Measurements from ENCODE around the gene IPCEF1. TPM values are rescaled to one million over a fixed set of nuclear protein-coding genes. Genes with fewer than 3 reads are reported as not detected.

The IPCEF1 gene
- total RNA-seq, 1 experiment from 2014 or later: 0.28 TPM

DNA sequence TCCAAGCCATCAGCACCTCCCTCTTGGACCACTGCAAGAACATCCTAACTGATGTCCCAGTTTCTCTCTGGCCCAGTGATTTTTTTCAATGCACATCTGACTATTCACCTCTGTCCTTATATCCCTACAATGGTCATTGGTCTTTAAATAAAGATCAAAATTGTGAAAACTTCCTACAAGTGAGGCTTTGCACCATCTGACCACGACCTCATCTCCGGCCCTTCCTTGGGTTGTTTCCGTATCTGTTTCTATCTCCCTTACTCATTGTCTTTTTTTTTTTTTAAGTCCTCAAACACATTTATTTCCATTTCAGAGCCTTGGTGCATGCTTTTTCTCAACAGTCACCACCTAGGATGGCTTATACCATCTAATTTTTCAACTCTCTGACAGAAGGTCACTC is 88.1 kb downstream of the IPCEF1 start:
- Histone ChIP-seq H3K4me1 (ENCODE audit: control insufficient read depth, insufficient read depth, low read length) (no peaks in the 10 kb centered on the region), H3K27ac (ENCODE audit: low read length) (no peak overlapping the region), H3K9me3 (ENCODE audit: control insufficient read depth, insufficient read depth, low read depth, low read length) (no peaks in the 10 kb centered on the region), H3K27me3 (ENCODE audit: control insufficient read depth, insufficient read depth, low read length) (no peaks in the 10 kb centered on the region), H3K36me3 (ENCODE audit: control insufficient read depth, insufficient read depth, low read length) (no peaks in the 10 kb centered on the region), H3K4me3 (ENCODE audit: low read depth in 2 of 2, low read length in 2 of 2) (no peak overlapping the region)
- no peak for TF ChIP-seq POLR2AphosphoS5 (IDR thresholded peaks at IDR 0.05; ENCODE audit: low read depth, low read length)
- TF ChIP-seq TCF7L2 (IDR thresholded peaks at IDR 0.05; ENCODE audit: low read depth, low read length): no peak
- TF ChIP-seq, protein P1, sequence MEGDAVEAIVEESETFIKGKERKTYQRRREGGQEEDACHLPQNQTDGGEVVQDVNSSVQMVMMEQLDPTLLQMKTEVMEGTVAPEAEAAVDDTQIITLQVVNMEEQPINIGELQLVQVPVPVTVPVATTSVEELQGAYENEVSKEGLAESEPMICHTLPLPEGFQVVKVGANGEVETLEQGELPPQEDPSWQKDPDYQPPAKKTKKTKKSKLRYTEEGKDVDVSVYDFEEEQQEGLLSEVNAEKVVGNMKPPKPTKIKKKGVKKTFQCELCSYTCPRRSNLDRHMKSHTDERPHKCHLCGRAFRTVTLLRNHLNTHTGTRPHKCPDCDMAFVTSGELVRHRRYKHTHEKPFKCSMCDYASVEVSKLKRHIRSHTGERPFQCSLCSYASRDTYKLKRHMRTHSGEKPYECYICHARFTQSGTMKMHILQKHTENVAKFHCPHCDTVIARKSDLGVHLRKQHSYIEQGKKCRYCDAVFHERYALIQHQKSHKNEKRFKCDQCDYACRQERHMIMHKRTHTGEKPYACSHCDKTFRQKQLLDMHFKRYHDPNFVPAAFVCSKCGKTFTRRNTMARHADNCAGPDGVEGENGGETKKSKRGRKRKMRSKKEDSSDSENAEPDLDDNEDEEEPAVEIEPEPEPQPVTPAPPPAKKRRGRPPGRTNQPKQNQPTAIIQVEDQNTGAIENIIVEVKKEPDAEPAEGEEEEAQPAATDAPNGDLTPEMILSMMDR (IDR thresholded peaks at IDR 0.05): no peak
- ChIA-PET CTCF (no interaction called here), POLR2A (no interaction called here)
- no peak for DNase-seq (ENCODE audit: low read depth, low spot score)
- in situ Hi-C loops (cut with HindIII; ENCODE audit: low pct_unique_long_range_greater_than_20kb, low sequenced_read_pairs) (no loop called here), intact Hi-C loops (cut with micrococcal nuclease; ENCODE audit: unreplicated experiment) (no loop called here)
- no TSS peak for BruUV-seq (replicated peaks)
- no peak for ATAC-seq

DNA sequence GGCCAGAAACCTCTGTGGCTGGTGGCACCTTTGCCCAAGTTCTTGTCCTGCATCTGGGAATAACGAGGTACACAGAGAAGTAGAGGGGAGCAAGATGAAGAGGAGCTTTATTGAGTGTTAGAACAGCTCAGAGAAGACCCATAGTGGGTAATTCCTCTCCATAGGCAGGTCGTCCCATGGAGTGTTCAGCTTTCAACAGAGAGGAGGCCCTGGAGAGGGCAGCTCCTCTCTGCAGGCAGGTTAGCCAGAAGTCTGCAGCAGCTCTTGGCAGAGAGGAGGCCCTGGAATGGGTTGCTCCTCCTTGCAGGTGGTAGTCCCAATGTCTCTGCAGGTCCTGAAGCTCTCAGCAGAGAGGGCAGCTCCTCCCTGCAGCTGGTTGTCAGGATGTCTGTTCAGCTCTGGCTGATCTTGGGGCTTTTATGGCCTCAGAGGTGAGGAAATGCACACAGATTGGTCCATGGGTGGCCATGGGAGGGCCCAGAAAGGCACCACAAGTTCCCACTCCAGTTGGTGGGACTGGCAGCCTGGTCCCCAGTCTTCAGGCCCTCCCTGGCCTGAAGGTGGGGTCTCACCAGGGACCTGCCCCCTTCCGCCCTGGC is 89.0 kb downstream of the IPCEF1 start:
- BruUV-seq (replicated peaks): no TSS peak
- Histone ChIP-seq H3K36me3 (ENCODE audit: control insufficient read depth, insufficient read depth, low read length) (no peaks in the 10 kb centered on the region), H3K4me3 (ENCODE audit: low read depth in 2 of 2, low read length in 2 of 2) (no peak overlapping the region), H3K27me3 (ENCODE audit: control insufficient read depth, insufficient read depth, low read length) (no peaks in the 10 kb centered on the region), H3K4me1 (ENCODE audit: control insufficient read depth, insufficient read depth, low read length) (no peaks in the 10 kb centered on the region), H3K9me3 (ENCODE audit: control insufficient read depth, insufficient read depth, low read depth, low read length) (no peaks in the 10 kb centered on the region), H3K27ac (ENCODE audit: low read length) (no peak overlapping the region)
- POLR2A ChIA-PET: no interaction called here
- intact Hi-C loops (cut with micrococcal nuclease; ENCODE audit: unreplicated experiment): no loop called here
- CTCF ChIA-PET: no interaction called here
- no peak for DNase-seq (ENCODE audit: low read depth, low spot score)
- no peak for ATAC-seq
- TF ChIP-seq, protein P2, sequence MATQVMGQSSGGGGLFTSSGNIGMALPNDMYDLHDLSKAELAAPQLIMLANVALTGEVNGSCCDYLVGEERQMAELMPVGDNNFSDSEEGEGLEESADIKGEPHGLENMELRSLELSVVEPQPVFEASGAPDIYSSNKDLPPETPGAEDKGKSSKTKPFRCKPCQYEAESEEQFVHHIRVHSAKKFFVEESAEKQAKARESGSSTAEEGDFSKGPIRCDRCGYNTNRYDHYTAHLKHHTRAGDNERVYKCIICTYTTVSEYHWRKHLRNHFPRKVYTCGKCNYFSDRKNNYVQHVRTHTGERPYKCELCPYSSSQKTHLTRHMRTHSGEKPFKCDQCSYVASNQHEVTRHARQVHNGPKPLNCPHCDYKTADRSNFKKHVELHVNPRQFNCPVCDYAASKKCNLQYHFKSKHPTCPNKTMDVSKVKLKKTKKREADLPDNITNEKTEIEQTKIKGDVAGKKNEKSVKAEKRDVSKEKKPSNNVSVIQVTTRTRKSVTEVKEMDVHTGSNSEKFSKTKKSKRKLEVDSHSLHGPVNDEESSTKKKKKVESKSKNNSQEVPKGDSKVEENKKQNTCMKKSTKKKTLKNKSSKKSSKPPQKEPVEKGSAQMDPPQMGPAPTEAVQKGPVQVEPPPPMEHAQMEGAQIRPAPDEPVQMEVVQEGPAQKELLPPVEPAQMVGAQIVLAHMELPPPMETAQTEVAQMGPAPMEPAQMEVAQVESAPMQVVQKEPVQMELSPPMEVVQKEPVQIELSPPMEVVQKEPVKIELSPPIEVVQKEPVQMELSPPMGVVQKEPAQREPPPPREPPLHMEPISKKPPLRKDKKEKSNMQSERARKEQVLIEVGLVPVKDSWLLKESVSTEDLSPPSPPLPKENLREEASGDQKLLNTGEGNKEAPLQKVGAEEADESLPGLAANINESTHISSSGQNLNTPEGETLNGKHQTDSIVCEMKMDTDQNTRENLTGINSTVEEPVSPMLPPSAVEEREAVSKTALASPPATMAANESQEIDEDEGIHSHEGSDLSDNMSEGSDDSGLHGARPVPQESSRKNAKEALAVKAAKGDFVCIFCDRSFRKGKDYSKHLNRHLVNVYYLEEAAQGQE (IDR thresholded peaks at IDR 0.05; ENCODE audit: insufficient read depth in 1 of 2, low read depth in 2 of 2, low read length in 1 of 2): no peak
- TF ChIP-seq, protein P1 (IDR thresholded peaks at IDR 0.05): no peak
- no peak for TF ChIP-seq POLR2AphosphoS5 (IDR thresholded peaks at IDR 0.05; ENCODE audit: low read depth, low read length)
- no peak for TF ChIP-seq TCF7L2 (IDR thresholded peaks at IDR 0.05; ENCODE audit: low read depth, low read length)
- TF ChIP-seq SIN3A (IDR thresholded peaks at IDR 0.05; ENCODE audit: borderline replicate concordance, insufficient read depth, low read depth, low read length): no peak
- in situ Hi-C loops (cut with HindIII; ENCODE audit: low pct_unique_long_range_greater_than_20kb, low sequenced_read_pairs): no loop called here
